ENCODE results near the gene ZNF446.
A peak's percentile ranks its signal among the peaks of the same experiment; 100 is the strongest.
"Not testable (repeated sequence)": the region's sequence is repeated elsewhere in the genome, so short reads cannot be mapped to it uniquely, and the experiment has no call there.

Gene ZNF446

DNA sequence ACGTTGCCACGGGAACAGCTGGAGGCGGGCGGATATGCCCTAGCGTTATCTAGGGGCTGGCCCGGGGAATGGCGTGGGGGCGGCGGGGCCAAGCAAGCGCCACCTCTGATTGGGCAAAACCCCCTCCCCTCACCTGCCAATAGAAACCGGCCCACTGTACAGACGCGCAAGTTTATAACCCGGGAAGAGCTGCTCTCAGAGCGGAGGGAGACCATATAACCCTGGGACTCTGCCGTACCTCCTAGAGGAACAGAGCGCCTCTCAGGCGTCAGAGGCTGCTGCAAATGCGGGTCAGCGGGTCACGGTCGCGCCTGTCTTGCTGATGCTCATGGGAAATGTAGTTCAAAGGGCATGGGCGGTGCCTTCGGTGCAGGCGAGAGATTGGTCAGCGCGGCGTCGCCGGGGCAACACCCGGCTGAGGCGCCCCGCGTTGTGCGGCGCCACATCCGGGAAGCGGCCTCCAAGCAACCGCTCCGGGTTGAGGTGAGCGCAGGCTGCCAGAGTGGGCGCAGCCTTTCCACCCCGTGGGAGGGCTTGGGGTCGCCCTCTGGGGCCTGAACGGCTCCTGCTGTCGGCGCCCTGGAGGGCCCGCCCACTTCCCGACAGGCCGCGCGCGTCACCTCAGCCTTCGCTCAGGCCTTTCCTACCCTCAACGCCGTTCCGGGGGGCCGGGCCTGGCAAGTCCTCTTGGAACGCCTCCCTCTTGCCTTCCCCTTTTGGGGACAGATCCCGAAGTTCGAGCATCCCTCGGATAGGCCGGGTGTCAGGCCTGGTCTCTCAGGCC is at the start of gene ZNF446:
Gene ZNF446 (plus strand): TSS at position 639 of the 784 bp plus-strand sequence. CDS start 867 bp downstream, outside the sequence.
- DNase-seq (ENCODE audit: extremely low read depth in 1 of 2, low read depth in 1 of 2) = peak; percentile 89 to 90

DNA sequence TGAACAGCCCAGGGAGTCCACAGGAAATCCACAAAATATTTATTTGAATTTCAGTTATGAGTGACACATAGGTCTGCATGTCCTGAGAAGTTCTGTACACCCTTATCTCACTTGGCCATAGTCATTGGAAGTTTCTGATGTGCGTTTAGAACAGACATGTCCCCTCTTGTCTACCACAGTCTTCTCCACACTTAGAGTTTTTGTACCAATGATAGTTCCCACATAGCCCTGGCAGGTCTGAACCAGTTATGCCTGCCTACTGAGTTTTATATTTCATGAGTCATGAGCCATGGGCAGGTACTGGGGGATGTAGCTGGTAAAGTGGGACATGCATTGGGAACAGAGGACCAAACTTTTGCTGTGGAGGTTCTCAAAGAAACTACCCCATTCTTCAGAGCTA is 47.5 kb upstream of the ZNF446 start:
- DNase-seq (ENCODE audit: extremely low read depth in 1 of 2, low read depth in 1 of 2) = no peak

DNA sequence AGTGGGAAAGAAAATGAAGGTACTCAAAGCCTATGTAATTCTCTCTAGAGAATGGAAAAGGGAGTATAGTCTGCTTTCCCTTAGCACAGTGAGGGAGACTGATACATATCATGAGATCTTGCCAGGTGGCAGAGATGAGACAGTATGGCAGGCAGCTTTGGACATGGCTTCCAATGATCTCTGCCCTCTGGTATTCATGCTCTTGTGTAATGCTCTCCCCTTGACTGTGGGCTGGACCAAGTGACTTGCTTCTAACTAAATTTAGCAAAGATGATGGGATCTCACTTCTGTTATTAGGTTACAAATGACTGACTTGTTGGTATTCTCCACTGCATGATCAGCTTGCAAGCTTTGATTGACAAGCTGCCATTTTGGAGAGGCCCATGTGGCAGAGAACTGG is 46.4 kb upstream of the ZNF446 start:
- DNase-seq (ENCODE audit: extremely low read depth in 1 of 2, low read depth in 1 of 2) = no peak

DNA sequence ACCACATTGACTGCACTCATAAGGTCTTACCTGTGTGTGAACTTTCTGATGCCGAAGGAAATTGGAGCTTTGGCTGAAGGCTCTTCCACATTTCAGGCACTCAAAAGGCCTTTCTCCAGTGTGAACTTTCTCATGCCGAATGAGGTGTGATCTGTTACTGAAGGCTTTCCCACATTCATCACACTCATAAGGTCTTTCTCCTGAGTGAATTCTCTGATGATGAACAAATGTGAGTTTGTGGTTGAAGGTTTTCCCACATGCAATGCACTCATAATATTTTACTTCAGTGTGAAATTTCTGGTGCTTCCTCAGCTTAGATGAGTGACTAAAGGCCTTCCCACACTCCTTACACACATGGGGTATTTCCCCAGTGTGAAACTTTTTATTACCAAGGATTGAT is 41.9 kb upstream of the ZNF446 start:
- DNase-seq (ENCODE audit: extremely low read depth in 1 of 2, low read depth in 1 of 2) = no peak

DNA sequence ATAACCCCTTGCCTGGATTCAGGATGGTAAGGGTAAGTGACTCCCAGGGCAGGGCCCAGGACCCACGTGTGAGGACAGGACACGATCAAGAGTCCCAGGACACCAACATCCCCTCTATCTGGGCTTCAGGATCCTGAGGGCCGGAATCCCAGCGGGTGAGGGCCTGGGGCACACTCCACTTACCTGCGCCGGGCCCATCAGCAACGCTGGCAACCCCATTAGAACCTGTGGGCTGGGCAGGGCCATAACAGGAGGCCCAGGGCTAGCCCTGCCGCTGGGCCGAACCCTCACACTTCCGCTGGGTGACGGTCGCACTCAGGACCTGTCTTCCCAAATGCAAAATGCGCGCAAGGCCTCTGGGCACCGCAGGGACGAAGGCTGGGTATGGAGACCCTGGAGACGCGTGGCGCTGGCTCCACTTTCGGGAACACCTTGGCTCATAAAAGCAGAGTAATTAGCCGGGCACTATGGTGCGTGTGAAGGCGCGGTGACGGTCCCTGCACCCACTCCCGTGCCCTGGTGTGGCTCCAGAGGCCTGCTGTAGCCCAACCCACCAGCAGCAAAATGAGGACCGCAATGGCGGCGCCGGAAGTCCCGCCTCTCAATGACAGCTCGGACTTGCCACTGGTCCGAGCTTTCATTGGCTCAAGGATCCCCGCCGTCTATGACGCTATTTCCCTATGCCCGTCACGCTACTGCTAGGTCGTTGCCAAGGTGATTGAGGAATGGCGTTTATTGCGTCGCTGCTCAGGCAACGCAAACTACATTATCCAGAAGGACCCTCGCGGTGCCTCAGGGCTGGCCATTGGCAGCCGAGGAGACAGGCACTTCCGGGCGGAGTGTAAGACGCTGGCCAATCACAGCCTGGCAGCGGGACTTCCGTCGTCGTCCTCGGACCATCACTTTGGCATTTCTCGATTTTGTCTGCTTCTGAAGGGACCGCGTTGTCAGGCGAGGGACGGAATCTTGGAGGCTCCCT is 36.3 kb upstream of the ZNF446 start, which contains the start of gene ZNF132:
Gene ZNF132 (minus strand): TSS at position 578 of the 979 bp plus-strand sequence. CDS start 332 bp downstream, at position 246.
- DNase-seq (ENCODE audit: extremely low read depth in 1 of 2, low read depth in 1 of 2) = peak; percentile 82 to 90

DNA sequence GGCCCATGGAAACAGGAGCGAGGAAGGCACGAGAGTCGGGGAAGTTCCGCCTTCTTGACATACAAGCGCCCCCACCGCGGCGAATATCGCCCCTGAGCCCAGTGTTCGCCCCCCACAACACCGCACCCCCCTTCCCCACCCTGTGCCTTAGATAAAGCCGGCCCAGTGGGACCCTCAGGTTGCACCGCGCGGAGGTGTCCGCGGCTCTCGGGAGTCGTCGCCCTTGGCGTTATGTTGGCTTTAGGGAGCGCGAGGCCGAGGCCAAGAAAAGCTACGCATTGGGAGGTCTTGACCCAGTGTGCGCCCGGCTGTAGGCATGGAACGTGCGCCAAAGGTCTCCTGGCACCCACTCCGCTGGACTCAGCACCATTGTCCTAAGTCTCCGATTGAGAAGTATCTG is 35.6 kb upstream of the ZNF446 start:
- no peak for DNase-seq (ENCODE audit: extremely low read depth in 1 of 2, low read depth in 1 of 2)

DNA sequence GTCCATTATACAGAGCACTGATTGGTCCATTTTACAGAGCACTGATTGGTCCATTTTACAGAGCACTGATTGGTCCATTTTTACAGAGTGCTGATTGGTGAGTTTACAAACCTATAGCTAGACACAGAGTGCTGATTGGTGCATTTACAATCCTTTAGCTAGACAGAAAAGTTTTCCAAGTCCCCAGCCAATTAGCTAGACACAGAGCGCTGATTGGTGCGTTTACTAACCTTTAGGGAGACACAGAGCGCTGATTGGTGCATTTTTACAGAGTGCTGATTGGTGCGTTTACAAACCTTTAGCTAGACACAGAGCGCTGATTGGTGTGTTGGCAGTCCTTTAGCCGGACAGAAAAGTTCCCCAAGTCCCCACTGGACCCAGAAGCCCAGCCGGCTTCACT is 33.2 kb upstream of the ZNF446 start:
- DNase-seq (ENCODE audit: extremely low read depth in 1 of 2, low read depth in 1 of 2) = not testable (repeated sequence)

DNA sequence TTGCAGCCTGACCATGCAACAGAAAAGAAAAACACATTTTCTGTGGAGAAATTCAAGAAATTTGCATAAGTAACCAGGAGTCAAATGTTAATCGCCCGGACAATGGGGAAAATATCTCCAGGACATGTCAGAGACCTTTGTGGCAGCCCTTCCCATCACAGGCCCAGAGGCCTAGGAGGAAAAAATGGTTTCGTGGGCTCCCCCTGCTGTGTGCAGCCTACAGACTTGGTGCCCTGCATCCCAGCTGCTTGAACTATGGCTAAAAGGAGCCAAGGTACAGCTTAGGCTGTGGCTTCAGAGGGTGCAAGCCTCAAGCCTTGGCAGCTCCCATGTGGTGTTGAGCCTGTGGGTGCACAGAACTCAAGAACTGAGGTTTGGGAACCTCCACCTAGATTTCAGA is 27.3 kb upstream of the ZNF446 start:
- not testable (repeated sequence) for DNase-seq (ENCODE audit: extremely low read depth in 1 of 2, low read depth in 1 of 2)

DNA sequence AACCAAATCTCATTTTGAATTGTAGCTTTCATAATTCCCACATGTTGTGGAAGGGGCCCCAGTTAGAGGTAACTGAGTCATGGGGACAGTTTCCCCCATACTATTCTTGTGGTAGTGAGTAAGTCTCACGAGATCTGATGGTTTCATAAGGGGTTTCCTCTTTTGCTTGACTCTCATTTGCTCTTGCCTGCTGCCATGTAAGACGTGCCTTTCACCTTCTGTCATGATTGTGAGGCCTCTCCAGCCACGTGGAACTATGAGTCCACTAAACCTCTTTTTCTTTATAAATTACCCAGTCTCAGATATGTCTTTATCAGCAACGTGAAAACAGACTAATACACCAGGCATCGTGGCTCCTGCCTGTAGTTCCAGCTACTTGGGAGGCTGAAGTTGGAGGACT is 26.2 kb upstream of the ZNF446 start:
- DNase-seq (ENCODE audit: extremely low read depth in 1 of 2, low read depth in 1 of 2) = not testable (repeated sequence)

DNA sequence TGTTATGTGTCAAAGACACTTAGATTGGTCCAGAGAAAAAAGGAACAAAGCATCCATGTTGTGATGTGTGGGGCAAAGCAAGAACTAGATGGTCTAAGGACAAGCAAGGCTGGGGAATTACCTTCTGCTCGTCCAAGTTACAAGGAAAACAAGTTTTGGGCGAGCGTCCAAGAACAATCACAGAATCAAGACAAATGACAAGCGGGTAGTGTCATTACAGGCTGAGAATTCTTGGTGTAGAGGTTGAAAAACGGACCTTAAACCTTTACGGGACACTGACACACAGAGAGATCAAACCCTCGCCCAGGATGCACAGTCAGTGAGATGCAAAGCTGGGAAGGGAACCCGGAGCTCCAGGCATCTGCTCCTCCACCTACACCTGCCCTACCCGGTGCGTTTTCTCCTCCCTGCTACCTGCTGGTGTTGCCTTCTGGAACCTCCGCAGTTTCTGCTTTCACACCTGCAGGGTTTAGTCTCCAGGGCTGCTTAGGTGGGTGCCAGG is 25.2 kb upstream of the ZNF446 start:
- DNase-seq (ENCODE audit: extremely low read depth in 1 of 2, low read depth in 1 of 2) = no peak

DNA sequence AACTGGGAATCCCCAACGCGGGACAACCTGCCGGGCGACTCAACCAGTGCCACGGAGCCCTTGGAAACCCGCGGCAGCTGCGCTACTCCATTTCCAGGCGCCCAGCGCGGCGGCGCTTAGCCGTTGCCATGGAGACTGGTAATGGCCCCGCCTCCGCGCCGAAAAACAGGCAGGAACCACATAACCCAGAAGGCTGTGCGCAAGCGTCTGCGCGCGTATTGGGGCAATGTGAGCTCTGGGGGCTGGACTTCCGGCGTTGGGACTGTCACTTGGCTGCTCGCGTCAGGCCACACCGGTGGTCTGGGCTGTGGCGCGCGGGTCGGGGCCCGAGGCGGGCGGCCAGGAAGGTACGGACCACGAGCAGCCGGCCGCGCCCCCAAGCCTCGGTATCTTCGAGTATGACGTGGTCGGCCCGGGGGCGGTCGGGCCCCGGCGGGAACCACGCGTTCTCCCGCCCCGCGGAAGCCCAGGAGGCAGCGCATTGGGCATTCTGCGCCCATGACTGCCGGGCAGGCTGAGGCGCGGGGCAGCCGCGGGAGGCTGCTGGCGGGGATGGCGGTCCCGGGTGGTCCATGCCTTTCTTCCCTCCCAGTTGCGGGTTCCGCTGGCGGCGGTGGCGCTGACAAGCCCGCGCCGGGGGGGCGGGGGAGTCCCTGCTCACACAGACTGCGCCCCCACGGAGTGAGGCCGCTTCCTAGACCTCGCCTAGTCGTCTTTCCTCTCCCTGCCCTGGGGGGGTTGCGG is 24.6 kb upstream of the ZNF446 start, which contains the start of gene ZNF324B:
Gene ZNF324B (plus strand): TSS at position 265 of the 744 bp plus-strand sequence. CDS start 2,080 bp downstream, outside the sequence.
- DNase-seq (ENCODE audit: extremely low read depth in 1 of 2, low read depth in 1 of 2) = peak; percentile 90 to 94

DNA sequence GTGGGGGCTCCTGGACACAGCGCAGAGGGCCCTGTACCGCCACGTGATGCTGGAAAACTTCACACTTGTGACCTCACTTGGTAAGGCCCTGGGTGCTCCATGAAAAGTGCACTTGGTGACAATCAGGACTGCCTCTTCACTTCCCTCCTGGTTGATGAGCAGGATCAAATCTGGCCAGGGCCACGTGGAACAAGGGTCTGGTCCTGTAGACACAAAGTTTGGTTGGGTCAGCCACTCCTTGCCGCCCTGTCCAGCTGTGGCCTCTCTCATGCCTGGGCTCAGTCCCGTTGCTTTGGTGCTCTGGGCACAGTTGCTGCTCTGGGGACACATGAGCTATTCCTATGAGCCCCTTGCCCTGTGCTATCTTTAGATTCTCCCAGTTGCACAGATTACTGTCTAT is 22.4 kb upstream of the ZNF446 start:
- no peak for DNase-seq (ENCODE audit: extremely low read depth in 1 of 2, low read depth in 1 of 2)

DNA sequence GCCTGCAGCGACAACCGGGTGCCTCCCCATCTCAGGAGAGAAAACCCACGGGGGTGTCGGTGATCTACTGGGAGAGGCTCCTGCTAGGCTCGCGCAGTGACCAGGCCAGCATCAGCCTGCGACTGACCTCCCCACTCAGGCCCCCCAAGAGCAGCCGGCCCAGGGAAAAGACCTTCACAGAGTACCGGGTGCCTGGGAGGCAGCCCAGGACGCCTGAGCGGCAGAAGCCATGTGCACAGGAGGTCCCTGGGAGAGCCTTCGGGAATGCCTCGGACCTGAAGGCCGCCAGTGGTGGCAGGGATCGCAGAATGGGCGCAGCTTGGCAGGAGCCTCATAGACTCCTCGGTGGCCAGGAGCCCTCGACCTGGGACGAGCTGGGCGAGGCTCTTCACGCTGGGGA is 20.8 kb upstream of the ZNF446 start:
- no peak for DNase-seq (ENCODE audit: extremely low read depth in 1 of 2, low read depth in 1 of 2)

DNA sequence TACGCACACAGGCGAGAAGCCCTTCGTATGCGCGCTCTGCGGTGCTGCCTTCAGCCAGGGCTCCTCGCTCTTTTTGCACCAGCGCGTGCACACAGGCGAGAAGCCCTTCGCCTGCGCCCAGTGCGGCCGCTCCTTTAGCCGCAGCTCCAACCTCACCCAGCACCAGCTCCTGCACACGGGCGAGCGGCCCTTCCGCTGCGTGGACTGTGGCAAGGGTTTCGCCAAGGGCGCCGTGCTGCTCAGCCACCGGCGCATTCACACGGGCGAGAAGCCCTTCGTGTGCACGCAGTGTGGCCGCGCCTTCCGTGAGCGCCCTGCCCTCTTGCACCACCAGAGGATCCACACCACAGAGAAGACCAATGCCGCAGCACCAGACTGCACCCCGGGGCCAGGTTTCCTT is 20.0 kb upstream of the ZNF446 start:
- DNase-seq (ENCODE audit: extremely low read depth in 1 of 2, low read depth in 1 of 2) = no peak

DNA sequence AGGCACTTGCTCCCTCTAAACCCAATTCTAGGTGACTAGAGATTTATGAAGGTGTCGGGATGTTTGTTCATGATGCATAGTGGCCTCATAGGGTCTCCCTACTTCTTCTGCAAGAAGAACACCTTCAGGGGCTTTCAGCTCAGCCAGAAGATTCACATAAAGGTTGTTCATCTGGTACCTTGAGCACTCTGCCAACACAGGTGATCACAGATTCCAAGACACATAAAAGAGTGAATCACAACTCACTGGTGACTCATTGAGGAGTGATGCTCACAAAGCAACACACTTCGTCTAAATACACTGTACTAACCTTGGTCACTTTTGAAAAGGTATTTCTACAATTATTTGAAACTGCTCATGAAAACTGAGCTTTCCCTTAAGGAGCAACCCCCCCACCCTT is 16.1 kb upstream of the ZNF446 start:
- no peak for DNase-seq (ENCODE audit: extremely low read depth in 1 of 2, low read depth in 1 of 2)

DNA sequence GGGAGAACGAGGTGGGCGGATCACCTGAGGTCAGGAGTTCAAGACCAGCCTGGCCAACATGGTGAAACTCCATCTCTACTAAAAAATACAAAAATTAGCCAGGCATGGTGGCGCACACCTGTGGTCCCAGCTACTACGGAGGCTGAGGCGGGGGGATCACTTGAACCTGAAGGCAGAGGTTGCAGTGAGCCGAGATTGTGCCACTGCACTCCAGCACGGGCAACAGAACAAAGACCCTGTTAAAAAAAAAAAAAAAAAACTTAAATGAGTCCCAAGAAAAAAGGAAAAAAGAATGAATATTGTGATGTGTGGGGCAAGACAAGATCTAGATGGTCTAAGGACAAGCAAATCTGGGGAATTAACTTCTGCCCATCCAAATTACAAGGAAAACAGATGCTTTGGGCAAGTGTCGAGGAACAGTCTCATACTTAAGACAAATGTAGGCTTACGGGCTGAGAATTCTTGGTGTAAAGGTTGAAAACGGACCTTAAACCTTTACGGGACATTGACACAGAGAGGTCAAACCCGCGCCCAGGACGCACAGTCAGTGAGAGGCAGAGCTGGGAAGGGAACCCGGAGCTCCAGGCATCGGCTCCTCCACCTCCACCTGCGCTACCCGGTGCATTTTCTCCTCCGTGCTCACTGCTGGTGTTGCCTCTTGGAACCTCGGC is 9.9 kb upstream of the ZNF446 start:
- no peak for DNase-seq (ENCODE audit: extremely low read depth in 1 of 2, low read depth in 1 of 2)

DNA sequence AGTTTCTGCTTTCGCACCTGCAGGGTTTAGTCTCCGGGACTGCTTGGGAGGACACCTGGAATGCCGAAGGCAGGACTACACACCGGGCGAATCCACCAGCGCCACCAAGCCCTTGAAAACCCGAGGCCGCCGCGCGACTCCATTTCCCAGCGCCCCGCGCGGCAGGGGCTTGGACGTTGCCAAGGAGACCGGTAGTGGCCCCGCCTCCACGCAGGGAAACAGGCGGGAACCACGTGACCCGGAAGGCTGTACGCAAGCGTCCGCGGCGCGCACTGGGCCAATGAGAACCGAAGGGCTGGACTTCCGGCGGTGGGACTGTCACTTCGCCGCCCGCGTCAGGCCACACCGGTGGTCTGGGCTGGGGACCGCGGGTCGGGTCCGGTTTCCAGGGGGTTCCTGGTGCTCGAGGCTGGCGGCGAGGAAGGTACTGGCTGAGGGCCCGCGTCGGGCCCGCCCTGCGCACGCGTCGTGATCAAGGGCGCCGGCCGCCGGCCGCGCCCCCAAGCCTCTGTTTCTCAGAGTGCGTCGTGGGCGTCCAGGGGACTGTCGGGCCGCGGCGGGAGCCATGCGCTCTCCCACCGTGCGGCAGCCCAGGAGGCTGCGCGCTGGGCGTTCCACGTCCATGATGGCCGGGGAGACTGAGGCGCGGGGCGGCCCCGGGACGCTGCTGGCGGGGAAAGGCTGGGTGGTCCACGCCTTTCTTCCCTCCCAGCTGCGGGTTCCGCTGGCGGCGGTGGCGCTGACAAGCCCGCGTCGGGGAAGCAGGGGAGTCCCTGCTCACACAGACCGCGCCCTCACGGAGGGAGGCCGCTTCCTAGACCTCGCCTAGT is 9.2 kb upstream of the ZNF446 start, which contains the start of gene ZNF324:
Gene ZNF324 (plus strand): TSS at position 321 of the 830 bp plus-strand sequence. CDS start 2,106 bp downstream, outside the sequence.
- peak; percentile 96 to 97 for DNase-seq (ENCODE audit: extremely low read depth in 1 of 2, low read depth in 1 of 2)

DNA sequence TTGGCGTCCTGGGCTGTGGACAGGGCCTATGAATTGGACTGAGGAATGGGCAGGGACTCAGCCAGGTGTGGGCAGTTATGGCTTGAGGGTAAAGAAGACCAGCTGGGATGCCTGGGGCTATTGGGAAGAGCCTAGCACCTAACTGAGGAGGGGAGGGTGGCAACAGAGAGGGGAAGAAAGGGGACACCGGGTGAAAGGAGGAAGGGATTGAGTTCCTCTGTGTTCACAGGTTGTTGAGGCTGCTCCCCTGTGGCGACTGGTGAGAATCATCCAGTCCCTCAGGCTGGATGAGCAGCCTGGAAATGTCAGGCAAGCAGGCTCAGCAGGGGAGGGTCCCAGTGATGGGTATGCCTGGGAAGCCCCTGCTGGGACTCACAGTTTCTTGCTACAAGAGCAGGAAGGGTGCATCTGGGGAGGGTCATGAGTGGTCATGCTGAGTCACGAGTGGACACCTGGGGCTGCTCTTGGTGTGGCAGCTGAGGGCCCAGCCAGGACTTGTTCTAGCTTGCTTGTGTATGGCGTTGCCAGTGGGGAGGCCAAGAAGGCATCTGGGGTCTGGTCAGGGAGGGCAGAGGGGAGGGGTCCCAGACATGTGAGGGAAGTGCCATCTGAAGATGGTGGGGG is 7.8 kb upstream of the ZNF446 start:
- no peak for DNase-seq (ENCODE audit: extremely low read depth in 1 of 2, low read depth in 1 of 2)

Measured in activated CD8-positive, alpha-beta memory T cell treated with anti-CD3 and anti-CD28 coated beads for 1 hour (primary cell).